Activated effector memory CD4-positive, alpha-beta T cell treated with anti-CD3 and anti-CD28 coated beads, Interleukin-2, amount 50 U/mL, for 16 hours (primary cell): ENCODE data around the gene ERAS.

Experiments used
- DNase-seq: peaks from one replicate; pipeline ENCODE4 v3.0.0-alpha.2; 2020

The ERAS gene

GRCh38 chrX:48826135-48826875 is at the start of gene ERAS:
TSS of gene ERAS (plus strand) at chrX:48826513. CDS start at chrX:48829124, 2,611 bp downstream.
- no peak for DNase-seq

GRCh38 chrX:48776818-48777439 is 49.4 kb upstream of the ERAS start:
- no peak for DNase-seq

DNA sequence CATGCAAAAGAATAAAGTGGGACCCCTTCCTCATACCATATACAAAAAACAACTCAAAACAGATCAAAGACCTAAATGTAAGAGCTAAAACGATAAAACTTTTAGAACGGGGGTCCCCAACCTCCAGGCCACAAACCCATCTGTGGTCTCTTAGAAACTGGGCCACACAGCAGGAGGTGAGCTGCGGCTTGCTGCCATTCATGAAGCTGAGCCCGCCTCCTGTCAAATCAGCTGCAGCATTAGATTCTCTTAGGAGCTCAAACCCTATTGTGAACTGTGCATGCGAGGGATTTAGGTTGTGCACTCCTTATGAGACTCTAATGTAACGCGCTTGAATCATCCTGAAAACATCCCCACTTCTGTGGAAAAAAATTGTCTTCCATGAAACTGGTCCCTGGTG is 46.9 kb upstream of the ERAS start:
- DNase-seq = no peak

- DNase-seq = no peak
Measured at GRCh38 chrX:48781705-48782104, 44.6 kb upstream of the ERAS start.

GRCh38 chrX:48782216-48782615 is 44.1 kb upstream of the ERAS start:
- DNase-seq = no peak

GRCh38 chrX:48782795-48783194 is 43.5 kb upstream of the ERAS start:
- DNase-seq = no peak

GRCh38 chrX:48784726-48785125 is 41.6 kb upstream of the ERAS start:
- no peak for DNase-seq

GRCh38 chrX:48785186-48785539 is 41.1 kb upstream of the ERAS start:
- no peak for DNase-seq

GRCh38 chrX:48785540-48786214 is 40.6 kb upstream of the ERAS start:
- DNase-seq = no peak

DNA sequence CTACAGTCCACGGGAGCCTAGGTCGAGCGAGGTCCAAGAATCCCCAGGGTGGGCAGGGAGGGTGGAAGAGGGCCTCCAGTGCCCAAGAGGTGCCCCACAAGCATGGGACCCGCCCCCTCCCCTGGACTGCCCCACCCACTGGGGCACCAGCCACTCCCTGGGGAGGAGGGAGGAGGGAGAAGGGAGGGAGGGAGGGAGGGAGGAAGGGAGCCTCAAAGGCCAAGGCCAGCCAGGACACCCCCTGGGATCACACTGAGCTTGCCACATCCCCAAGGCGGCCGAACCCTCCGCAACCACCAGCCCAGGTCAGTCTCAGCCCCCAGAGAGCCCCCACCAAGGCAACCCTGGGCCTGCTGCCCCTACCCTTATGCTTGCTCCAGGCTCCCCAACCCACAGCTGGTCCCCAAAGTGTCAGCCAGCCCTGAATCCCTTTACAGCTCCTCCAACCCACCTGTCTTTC is 39.9 kb upstream of the ERAS start, which contains the start of gene GATA1:
TSS of gene GATA1 (plus strand) at position 250 of the 460 bp plus-strand sequence. CDS start 4,520 bp downstream, outside the sequence.
- no peak for DNase-seq

DNA sequence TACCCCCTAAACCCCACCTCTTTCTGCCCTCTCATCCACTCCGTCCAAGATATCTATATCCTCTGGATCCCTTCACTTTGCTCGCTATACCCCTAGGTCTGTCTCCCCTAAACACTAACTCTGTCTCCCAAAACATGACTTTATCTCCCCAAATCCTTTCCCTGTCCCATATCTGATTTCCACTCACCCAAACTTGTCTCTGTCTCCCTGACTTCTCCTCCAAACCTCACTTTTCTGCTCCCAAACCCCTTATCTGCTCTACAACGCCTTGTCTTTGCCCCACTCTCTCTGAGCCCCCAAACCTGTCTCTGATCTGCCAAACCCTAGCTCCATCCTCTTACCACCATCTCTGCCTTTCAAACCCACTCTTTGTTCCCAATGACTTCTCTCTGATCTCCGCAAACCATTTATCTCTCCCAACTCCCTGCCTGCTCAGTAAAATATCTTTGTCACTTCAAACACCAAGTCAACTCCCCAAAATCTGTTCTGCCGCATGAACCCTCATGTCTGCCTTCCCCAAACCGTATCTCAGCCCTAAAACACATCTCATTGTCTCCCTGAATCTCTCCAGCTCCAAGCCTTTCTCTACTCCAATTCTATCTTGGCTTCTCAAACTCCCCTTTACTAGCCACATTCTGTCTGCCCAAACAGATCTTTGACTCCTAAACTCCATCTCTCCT is 39.3 kb upstream of the ERAS start:
- no peak for DNase-seq

- DNase-seq = no peak
Measured at GRCh38 chrX:48787505-48788443, 38.5 kb upstream of the ERAS start.

DNA sequence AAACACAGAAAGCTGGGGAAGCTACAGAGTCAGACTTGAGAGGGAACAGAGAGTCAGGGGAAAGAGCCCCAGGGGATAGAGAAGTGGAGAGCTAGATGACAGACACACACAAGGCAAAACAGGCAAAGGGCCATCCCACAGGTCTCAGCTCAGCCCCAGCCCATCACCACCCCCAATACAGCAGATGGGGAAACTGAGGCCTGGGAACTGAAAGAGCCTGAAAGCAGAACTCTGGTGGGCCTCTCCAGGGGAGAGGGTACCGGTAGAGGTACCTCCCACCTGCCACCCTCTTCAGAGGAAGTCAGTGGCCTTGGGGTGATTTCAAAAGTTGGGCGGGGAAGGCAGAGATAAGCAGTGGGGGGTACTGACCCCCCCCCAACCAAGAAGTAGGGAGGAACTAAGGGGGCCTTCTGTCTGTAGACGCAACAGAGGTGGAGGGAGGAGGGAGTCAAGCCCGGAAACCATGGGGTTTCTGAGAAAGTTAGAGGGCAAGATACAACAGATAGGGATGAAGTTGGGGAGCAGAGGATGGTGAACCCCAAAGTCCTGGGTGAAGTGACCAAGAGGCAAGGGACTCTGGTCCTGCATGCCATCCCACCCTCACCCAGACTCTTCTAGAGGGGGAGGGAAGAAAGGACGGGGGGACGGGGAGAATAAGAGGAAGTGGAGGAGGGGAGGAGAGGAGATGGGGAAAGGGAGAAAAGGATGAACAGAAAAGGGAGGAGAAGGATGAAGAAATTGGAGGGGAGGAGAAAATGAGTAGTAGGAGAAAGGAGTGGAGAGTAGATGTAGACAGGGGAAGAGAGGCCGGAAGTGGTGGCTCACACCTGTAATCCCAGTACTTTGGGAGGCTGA is 36.7 kb upstream of the ERAS start:
- no peak for DNase-seq

- DNase-seq = no peak
Measured at GRCh38 chrX:48790477-48790876, 35.8 kb upstream of the ERAS start.

DNA sequence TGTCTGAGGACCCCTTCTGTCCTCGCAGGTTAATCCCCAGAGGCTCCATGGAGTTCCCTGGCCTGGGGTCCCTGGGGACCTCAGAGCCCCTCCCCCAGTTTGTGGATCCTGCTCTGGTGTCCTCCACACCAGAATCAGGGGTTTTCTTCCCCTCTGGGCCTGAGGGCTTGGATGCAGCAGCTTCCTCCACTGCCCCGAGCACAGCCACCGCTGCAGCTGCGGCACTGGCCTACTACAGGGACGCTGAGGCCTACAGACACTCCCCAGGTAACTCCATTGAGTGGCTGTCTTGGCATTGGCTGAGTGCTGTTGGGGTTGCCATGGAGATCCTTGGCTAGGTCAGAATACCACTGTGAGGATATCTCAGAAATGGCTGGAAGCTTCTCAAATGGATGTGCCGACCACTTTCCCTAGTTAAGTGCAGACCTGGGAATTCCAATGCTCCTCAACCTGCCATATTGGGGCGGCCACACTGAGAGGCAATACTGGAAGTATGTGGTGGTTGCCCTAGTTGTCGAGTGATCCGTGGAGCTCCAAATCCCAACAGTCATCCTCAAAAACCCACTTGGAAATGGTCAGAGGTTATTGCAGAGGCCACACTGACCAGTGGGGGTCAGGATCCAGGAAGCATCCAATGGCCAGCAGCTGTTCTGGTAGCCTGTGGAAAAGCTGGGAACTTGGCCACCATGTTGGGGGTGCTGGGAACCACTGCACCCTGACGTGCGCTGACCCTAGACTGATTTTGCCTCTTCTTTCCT is 35.1 kb upstream of the ERAS start:
- no peak for DNase-seq

- no peak for DNase-seq
Measured at GRCh38 chrX:48792219-48792618, 34.1 kb upstream of the ERAS start.

DNA sequence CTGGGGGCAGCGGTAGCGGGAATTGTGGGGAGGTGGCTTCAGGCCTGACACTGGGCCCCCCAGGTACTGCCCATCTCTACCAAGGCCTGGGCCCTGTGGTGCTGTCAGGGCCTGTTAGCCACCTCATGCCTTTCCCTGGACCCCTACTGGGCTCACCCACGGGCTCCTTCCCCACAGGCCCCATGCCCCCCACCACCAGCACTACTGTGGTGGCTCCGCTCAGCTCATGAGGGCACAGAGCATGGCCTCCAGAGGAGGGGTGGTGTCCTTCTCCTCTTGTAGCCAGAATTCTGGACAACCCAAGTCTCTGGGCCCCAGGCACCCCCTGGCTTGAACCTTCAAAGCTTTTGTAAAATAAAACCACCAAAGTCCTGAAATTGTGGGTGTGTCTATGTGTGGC is 32.4 kb upstream of the ERAS start:
- DNase-seq = no peak

DNA sequence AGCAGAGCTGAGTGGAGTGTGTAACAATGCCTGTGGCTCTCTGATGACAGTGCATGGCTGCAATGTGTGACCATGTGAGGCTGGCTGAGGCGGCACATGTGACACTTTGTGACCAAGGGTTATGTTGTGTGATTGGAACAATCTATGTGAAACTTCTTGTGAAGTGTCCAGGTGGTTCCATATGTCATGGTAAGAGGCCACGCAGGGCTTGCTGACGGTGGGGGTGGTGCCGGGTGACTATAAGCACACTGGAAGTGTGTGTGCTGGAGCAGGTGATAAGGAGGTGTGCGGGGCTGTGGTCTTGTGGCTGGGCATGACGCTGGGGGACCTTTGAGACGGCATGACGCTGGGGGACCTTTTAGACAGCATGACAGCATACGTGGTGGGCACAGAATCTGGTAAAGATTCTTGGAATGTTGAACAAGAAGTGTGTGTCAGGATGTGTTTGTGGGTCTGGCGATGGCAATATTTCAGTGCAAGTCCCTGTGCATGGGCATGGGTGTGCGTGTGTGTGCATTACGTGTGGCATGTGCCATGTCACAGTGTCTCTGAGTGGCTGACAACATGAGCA is 31.9 kb upstream of the ERAS start:
- DNase-seq = no peak

GRCh38 chrX:48794911-48795515 is 31.3 kb upstream of the ERAS start:
- DNase-seq = no peak

- no peak for DNase-seq
Measured at GRCh38 chrX:48798318-48798717, 28.0 kb upstream of the ERAS start.
